Upper lobe of right lung (tissue), 1 donor: ENCODE results near the gene RTN4RL1. TPM values are rescaled to one million over a fixed set of nuclear protein-coding genes. Genes with fewer than 3 reads are reported as not detected.
A peak's percentile ranks its signal among the peaks of the same experiment; 100 is the strongest.

Experiments
- ATAC-seq: fragments of 200-7000 bp; cut with Tn5 transposase; one replicate; pipeline ENCODE4 v1.9.1; 2020; ENCODE audit warnings: mild to moderate bottlenecking, moderate library complexity
- DNase-seq: peaks from one replicate; pipeline ENCODE4 v3.0.0-alpha.2; 2020
- H3K27ac ChIP-seq: fragments of 200-600 bp; one replicate; pipeline ENCODE4 v1.8.0; 2022
- H3K27me3 ChIP-seq: fragments of 200-600 bp; one replicate; pipeline ENCODE4 v1.8.0; 2022; ENCODE audit warnings: mild to moderate bottlenecking
- H3K36me3 ChIP-seq: fragments of 200-600 bp; one replicate; pipeline ENCODE4 v1.8.0; 2022
- H3K4me1 ChIP-seq: fragments of 200-600 bp; one replicate; pipeline ENCODE4 v1.8.0; 2022
- H3K4me3 ChIP-seq: fragments of 200-600 bp; one replicate; pipeline ENCODE4 v1.8.0; 2022; ENCODE audit warnings: mild to moderate bottlenecking
- H3K9me3 ChIP-seq: fragments of 200-600 bp; one replicate; pipeline ENCODE4 v1.8.0; 2022
- CTCF ChIP-seq: fragments of 200-600 bp; IDR thresholded peaks from one replicate; pipeline ENCODE4 v1.8.0; 2022; ENCODE audit warnings: antibody characterized with exemption
- intact Hi-C: fragments of 100-400 bp; cut with DNase I; formaldehyde crosslinking; loops from one replicate; pipeline ENCODE4 v1.11.0; 2022
- total RNA-seq: library from RNA; stranded (reverse); fragmentation: NEBNext Ultra II Directional; extraction: Animal tissue kit (Norgen Biotek cat#: 25700); gene quantifications from one replicate; pipeline ENCODE4 v1.2.1, GENCODE V29; 2021
- donor health status: DM: no; HTN: yes; CAD: no; lungs with severe emphysema.

Gene RTN4RL1
- total RNA-seq, 1 donor from 2014 or later: 4.3 TPM

GRCh38 chr17:1937461-1937860, 87.7 kb downstream of the RTN4RL1 start:
- intact Hi-C loops: no loop called here
- Histone ChIP-seq H3K27me3 (no peaks in the 10 kb centered on the region), H3K9me3 (no peaks in the 10 kb centered on the region), H3K4me3 (no peak overlapping the region), H3K36me3 (no peaks in the 10 kb centered on the region), H3K4me1 (peaks cover 1% of the 10 kb centered on the region), H3K27ac (no peak overlapping the region)
- DNase-seq (no peak), ATAC-seq (no peak)
- no peak for TF ChIP-seq CTCF

- Histone ChIP-seq H3K27me3 (no peaks in the 10 kb centered on the region), H3K27ac (no peak overlapping the region), H3K9me3 (no peaks in the 10 kb centered on the region), H3K4me1 (peaks cover 7% of the 10 kb centered on the region), H3K36me3 (no peaks in the 10 kb centered on the region), H3K4me3 (no peak overlapping the region)
- intact Hi-C loops: no loop called here
- no peak for TF ChIP-seq CTCF
- DNase-seq (no peak), ATAC-seq (no peak)
Measured at GRCh38 chr17:1936766-1937165, 88.4 kb downstream of the RTN4RL1 start.

GRCh38 chr17:1934901-1935300, 90.2 kb downstream of the RTN4RL1 start:
- intact Hi-C loops: no loop called here

GRCh38 chr17:1933875-1934715, 91.0 kb downstream of the RTN4RL1 start:
- peaks cover 7% of the 10 kb centered on the region for H3K4me1 ChIP-seq
- no peak overlapping the region for H3K27ac ChIP-seq
- no peak overlapping the region for H3K4me3 ChIP-seq
- H3K27me3 ChIP-seq: no peaks in the 10 kb centered on the region
- H3K9me3 ChIP-seq: no peaks in the 10 kb centered on the region
- intact Hi-C loops: no loop called here
- no peak for TF ChIP-seq CTCF
- DNase-seq: no peak
- no peaks in the 10 kb centered on the region for H3K36me3 ChIP-seq
- ATAC-seq: no peak

More at GRCh38 chr17:1934901-1935300, 90.2 kb downstream of the RTN4RL1 start:
- no peak for DNase-seq
- no peak for TF ChIP-seq CTCF
- H3K27ac ChIP-seq: no peak overlapping the region
- H3K27me3 ChIP-seq: no peaks in the 10 kb centered on the region
- no peak overlapping the region for H3K4me3 ChIP-seq
- H3K4me1 ChIP-seq: peaks cover 7% of the 10 kb centered on the region
- H3K36me3 ChIP-seq: no peaks in the 10 kb centered on the region
- ATAC-seq: no peak
- H3K9me3 ChIP-seq: no peaks in the 10 kb centered on the region

- H3K27me3 ChIP-seq: no peaks in the 10 kb centered on the region
- H3K36me3 ChIP-seq: no peaks in the 10 kb centered on the region
- peaks cover 7% of the 10 kb centered on the region for H3K4me1 ChIP-seq
- DNase-seq: no peak
- intact Hi-C loops: no loop called here
- no peak for TF ChIP-seq CTCF
- peak; percentile 56 for ATAC-seq
- no peak overlapping the region for H3K4me3 ChIP-seq
- no peaks in the 10 kb centered on the region for H3K9me3 ChIP-seq
- no peak overlapping the region for H3K27ac ChIP-seq
Measured at GRCh38 chr17:1931844-1932579, 93.1 kb downstream of the RTN4RL1 start.
